GM19035 (cell line): ENCODE data around the gene SLC2A13.
A peak's percentile ranks its signal among the peaks of the same experiment; 100 is the strongest.
"Not testable (repeated sequence)": the region's sequence is repeated elsewhere in the genome, so short reads cannot be mapped to it uniquely, and the experiment has no call there.

Experiments
- ATAC-seq: cut with Tn5 transposase; IDR thresholded peaks from one replicate; pipeline ENCODE4 v1.9.1; 2021; ENCODE audit not compliant: unreplicated experiment

Gene SLC2A13

DNA sequence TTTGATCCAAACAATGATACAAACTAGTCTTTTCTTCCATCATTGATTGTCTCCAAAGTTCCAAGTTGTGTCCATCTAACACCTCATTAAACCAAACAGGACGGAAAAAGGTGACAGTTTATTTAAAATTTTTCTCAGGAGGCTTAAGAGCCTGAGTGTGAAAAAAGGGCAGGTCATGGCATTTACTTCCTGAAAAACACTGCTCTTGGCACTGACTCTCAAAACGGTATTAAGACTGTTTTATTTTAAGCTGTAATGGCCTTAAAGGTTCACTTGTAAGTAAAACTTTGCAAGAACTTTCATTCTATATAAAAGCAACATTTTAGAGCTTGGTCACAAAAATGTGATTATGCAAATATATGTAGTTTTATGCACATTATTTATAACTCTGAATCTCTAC is 222.5 kb downstream of the SLC2A13 start:
- ATAC-seq, result no peak

DNA sequence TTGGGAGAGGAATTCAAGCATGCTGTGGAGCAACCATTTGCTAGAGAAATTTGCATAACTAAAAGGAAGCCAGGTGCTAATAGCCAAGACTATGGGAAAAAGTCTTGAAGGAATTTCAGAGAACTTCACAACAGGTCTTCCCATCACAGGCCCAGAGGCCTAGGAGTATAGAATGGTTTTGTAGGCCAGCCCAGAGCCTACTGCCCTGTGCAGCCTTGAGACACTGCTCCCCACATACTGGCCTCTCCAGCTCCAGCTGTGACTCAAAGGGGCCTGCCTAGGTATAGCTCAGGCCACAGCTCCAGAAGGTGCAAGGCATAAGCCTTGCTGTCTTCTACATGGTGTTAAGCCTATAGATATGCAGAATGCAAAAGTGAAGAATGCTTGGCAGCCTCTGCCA is 227.1 kb downstream of the SLC2A13 start:
- ATAC-seq, result no peak

DNA sequence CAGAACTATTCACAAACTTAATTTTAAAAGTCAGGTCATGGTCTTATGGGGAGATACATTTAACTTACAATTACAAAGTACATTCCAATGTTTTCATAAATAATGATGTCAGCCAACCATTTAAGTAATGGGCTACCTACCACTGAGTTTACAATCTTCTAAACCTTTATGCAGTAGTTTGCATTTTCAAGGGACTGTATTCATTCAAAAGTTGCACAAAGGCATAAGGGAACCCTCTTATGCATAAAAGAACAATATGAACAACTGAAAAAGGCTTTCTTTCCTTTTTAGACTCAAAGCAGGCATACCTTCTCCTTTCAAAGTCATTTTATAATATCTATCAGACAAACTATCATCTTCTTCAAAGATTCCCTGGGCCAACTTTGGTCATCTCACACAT is 230.2 kb downstream of the SLC2A13 start:
- no peak for ATAC-seq

DNA sequence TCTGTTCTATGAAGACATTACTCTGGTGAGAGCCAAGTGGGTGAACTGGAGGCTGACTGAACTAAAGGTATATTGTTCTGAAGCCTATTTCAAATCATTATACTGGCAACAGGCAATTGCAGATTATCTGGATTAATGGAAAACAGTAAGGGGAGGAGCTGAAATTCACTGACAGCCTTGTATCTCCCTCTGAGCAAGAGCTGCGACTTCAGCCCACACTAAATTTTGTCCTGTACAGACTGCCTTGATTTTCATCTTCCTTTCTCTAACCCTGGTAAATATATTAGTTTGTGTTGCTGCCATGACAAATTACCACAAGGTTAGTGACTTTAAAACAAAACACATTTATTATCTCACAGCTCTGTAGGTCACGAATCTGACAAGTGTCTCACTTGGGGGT is 231.1 kb downstream of the SLC2A13 start:
- ATAC-seq, result no peak

DNA sequence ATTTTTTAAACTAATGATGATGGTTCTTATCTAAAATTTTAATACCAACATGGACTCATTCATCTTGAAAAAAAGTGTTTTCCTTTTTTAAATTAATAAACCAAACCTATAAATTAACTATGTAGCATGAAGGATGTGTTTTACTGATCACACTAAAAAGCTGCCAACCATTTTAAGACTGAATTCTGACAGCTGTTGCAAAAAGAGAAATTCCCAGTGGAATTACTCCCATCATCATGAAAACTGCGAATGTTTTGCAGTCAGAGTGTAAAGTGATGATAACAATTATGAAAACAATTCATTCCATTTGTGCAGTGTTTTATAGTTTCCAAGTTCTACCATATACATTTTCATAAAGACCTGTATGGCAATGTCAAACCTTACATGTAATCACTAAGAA is 232.8 kb downstream of the SLC2A13 start:
- ATAC-seq, result no peak

DNA sequence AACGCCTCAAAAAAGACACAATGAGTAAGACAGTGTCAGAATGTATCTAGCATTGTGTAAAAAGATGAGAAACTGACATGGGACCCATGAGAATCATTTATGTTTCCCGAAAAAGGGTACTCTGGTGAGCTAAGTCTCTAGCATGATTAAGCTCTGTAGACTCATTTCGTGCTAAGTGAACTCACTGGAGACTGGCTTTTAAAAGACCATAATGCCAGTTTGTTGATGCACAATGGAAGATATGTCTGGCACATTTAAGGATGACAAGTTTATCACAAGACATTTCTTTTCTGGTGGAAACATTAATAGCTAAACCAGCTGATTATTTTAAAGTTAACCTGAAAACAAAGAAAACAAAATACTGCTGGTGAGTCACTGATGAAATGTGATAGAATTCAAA is 233.5 kb downstream of the SLC2A13 start:
- no peak for ATAC-seq

DNA sequence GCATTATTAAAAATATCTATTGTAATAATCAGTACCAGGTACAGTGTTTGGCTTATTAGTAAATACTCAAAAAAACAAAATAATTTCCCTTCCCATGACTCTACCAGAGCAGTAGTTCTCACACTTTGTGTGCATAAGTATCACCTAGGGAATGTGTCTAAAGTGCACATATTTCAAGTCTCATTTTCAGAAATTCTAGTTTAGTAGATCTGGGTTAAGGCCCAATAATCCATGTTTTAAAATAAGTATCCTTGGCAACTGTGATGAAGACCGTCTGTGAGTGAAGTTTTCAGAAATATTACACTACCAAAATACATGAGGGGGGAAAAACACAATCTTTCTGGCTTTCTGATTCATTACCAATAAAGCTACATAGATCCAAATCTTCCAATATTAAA is 237.6 kb downstream of the SLC2A13 start:
- ATAC-seq, result no peak

DNA sequence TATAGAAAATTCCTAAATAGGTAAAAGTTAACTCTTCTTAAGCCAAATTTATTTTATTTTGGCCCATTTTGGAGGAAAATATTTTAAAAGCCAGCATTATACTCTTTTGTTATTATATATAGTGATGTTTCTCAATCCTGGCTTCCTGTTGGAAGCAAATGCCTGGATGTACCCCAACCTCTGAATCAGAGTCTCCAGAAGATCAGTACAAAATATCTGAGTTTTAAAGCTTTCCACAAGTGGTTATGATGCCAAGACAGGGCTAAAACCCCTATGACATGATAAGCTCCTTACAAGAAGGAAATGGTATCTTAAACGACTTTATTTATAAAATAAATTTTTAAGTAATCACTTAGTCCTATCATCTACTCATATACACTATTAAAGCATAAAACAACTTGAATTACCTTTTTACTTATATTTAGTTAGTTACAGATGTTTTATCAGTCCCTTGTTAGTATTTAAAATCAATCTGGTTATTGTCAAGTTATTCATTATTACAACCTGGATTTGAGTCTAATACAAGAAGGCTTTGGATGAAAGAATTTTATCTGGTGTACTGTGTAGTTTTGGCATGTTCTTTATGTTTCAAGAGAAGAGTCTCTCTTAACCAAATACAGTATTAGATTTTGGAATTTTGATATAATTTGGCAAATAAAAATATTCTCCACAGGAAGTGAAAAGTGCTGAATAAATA is 238.1 kb downstream of the SLC2A13 start:
- no peak for ATAC-seq

DNA sequence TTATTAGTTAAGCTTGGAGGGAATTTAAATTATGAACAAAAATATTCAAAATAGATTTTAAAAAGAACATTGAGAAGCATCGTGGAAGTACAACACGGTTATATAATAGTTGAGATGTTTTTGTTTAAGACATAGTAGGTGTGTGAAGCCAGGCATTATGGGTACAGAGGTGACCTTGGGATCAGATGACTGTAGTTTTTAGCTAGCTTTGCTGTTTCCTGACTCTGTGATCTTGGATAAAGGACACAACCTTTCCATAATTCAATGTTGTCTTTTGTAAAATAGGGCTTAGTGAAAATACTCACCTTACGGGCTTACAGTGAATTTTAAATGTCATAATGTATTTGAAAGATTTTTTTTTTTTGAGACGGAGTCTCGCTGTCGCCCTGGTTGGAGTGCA is 239.7 kb downstream of the SLC2A13 start:
- ATAC-seq, result no peak

DNA sequence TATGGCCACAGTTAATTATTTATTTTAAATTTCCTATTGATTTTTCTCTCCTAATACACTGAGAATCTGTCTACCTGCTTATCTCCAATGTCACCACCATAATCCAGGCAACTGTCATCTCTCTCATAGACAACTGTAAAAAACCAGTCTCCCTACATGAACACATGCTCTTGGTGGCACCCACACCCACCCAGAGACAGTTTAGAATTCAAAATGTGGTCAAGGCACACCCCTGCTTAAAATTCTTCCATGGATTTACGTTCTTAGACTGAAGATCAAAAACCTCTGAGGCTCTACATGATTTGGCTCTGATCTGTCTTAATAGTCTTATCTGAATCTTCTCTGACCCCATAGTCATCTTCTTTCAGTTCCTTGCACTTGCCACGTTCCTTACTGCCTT is 245.2 kb downstream of the SLC2A13 start:
- no peak for ATAC-seq

DNA sequence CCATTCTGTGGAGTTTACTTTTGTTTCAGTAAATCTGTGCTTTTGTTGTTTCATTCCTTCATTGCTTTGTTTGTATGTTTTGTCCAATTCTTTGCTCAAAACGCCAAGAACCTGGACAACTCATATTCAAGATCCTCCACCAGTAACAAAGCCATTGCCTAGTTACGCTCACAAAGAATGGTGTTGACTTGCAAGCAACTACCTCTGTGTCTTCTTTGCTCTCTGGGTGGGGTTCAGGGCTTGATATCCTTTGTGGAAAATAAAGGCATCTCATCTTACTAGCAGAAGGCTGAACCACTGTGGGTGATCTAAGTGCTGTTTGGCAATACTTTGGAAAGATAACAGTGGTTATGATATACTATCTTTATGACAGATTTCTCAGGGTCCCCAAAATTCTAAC is 252.9 kb downstream of the SLC2A13 start:
- ATAC-seq, result no peak

DNA sequence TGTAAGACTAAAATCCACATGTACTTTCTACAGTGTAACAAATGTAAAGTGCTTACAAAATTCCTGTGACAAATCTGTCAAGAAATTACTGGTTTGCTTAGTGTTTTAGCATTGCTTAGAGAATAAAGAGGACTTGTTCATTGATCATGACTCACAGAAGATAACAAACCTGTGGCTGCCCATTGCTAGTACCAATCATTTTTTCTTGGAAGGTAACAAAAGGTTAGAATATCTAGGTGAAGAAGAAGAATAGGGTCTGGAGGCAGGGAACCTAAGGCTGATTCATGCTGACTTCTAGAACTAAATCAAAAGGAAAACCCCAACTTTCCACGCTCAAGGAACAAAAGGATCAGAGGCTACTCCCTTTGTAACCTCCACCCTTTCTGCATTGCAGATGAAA is 253.5 kb downstream of the SLC2A13 start:
- no peak for ATAC-seq

DNA sequence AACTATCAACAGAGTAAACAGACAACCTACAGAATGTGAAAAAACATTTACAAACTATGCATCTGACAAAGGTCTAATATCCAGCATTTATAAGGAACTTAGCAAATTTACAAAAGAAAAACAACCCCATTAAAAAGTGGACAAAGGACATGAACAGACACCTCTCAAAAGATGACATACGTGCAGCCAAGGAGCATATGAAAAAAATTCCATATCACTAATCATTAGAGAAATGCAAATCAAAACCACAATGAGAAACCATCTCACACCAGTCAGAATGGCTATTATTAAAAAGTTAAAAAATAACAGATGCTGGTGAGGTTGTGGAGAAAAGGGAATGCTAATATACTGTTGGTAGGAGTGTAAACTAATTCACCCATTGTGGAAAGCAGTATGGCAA is 257.7 kb downstream of the SLC2A13 start:
- ATAC-seq, result not testable (repeated sequence)

DNA sequence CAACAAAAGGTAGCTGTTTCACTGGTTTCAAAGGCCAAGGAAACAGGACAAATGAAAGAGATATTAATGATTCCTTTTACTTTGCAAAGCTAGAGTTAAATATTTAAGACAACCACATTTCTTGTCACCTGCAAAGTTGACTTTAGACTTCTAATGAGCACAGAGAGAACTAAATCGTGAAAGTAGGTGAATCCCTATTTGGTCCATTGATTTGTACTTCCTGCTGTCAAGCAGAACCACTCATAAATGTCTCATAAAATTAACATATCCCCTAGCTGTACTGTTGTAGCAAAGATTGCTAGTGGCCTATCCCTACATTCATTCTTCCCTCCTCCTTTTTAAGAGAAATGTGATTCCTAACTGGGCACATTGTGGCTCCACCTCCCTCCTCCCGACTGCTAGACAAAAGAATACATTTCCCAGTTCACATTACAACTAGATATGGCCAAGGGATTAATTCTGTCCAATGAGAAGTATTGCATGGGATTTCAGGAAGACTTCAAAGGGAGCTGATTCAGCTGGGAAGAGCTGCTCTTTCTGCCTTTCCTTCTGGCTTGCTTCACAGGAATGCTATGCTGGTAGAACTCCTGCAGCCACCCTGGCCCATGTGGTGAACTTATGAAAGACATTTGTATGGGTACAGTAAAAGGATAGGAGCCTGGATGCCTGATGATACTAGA is 258.8 kb downstream of the SLC2A13 start:
- no peak for ATAC-seq

DNA sequence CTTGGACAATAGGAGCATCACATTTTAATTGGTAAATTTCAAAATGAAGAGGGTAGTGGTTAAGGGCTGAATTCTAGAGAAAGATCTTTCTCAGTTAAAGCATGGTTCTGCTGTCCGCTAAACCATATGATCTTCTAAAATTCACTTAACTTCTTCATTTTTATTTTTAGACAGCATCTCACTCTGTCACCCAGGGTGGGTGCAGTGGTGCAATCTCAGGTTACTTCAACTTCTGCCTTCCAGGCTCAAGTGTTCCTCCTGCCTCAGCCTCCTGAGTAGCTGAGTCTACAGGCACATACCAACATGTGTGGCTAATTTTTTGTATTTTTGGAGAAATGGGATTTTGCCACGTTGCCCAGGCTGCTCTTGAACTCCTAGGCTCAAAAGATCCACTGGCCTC is 259.6 kb downstream of the SLC2A13 start:
- ATAC-seq, result no peak

DNA sequence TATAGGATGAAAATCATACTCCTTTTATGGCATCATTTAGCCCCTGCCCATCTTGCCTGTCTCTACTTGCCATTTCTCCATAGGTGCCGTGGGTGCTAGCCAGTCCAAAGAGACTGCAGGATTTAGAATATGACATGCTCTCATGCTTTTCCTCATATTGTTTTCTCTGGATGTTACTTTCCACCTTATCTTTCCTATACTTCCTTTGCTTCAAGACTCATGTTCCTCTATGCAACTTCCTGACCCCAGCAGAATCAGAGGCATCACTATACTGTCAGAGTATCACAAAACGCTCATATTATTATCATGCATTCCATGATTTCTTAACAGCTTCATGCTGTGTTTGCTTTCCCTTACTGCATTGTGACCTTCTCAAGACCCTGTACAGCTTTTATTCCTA is 265.5 kb downstream of the SLC2A13 start:
- no peak for ATAC-seq

DNA sequence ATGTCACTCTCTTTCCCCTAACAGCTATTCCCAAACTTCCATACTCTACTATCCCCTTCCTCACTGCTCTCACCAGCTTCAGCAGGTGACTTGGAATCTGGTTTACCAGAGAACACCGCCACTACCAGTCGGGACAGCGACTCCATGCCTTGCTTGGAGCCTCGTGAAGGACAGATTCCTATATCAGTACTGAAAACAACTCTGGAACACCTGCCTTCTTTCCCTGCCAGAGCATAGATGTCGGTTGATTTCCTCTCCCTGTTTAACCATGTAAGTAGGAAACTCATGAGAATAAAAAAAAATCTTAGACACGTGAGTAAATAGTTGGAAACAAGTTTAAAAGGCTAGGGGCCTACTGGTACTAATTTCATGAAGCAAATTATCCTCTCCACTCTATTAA is 266.8 kb downstream of the SLC2A13 start:
- ATAC-seq, result no peak

DNA sequence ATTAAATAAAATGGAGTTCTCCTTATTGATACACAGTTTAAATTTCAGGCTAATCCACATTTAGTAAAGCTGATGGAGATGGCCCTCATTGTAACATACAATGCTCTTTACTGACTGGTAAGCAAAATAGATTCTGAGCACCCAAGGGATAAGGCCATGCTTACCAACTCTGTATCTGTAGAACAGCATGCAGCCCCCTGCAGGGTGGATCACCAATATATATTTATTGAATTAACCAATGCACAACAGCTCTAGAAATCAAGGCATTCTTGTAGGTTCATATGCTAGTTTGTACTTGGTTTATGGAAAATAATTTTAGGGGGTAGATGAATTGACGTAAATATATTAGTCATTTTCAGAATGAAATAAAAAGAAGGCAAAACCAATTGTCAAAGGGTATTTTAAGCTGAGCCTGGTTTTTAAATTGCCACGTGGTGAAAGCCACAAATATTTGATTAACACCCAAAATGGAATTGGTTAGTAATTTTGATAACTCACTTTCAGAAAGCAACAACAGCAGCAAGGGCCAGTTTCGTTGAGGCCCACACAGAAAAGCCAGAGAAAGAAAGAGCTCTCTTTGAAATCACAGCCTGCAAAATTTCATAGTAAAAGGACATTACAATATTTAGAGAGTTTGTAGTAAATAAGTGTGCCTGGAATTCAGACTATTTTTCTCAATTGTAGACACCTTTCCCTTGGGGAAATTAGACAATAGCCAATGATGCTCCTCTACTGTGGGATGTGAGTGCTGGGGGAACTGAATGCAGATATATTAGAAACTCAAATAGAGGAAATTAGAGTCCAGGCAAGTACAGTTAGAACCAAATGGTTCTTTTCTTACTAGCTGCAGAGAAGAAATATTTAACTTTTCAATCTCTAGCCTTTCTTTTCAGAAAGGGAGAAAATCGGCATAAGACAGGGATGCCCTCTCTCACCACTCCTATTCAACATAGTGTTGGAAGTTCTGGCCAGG is 270.1 kb downstream of the SLC2A13 start:
- peak; percentile 82 for ATAC-seq

DNA sequence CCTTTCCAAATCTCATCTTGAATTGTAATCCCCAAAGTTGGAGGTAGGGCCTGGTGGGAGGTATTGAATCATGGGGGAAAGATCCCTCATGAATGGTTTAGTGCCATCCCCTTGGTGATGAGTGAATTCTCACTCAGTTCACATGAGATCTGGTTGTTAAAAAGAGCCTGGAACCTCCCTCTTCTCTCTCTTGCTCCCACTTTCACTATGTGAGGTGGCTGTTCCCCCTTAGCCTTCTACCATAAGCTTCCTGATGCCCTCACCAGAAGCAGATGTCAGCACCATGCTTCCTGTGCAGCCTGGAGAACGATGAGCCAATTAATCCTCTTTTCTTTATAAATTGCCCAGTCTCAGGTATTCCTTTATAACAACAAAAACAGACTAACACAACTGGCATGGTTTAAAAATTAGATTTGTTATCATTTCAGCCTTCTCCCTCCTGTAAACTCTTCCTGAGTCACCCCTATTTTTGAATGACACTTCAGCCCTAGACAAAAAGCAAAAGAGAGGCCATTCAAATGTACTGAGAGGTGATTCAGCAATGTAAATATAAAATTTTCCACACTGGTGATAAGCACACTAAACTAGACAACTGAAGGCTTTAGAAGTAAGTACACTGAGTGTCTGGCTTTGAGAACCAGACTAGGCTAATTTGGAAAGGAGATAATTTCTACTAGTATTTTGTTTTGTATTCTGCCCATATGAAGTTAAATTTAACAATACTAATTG is 274.1 kb downstream of the SLC2A13 start:
- no peak for ATAC-seq

DNA sequence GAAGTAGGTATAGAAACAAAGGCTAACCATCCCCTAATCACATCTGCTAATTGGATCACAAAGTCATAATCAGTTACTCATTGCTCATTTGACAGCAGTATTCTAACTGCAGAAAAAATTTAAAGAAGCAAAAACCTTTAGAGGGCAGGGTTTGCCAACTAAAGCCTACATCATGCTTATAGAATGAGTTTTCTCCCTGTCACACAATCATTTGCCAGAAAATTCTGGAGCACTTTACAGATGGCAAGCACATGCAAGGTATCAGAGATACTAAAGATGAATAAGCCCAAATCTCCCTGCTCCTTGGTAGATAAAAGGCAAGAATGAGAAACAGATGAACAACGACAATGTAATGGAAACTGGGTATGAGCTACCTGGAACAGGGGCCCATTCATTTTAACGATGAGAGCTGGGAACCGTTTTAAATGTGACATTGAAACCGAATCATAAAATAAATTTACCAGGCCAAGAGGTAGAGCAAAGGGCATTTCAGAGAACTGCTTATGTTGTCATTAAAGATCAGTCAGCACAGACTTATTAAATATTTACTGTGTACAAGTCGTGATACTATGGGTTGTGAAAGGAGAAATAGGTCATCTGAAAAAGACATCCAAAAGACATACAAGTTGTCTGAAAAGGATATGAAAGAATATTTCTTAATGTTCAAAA is 274.9 kb downstream of the SLC2A13 start:
- no peak for ATAC-seq

DNA sequence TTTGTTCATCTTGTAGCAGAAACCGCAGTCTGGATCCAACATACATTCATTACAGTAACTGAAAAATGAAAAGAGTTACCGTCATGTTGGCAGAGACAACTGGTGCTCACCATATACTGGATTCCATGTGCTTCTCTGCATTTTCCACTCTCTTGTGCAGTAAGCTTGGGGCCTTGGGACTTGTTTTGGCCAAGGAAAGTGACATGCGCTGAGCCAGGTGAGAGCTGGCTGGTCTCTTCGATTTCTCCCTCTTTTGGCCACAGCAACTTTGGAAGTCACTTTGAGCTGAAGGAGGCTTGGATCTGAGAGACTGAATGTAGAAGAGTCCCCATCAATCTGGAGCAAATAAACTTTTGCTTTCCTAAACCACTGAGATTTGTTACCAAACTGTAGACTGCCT is 275.7 kb downstream of the SLC2A13 start:
- ATAC-seq, result no peak
